ENCODE data around the gene ECI2. TPM values are rescaled to one million over a fixed set of nuclear protein-coding genes. Genes with fewer than 3 reads are reported as not detected.

The ECI2 gene
- total and polyA plus RNA-seq, 2 of the 13 experiments (the other 11 are each of a cell fraction or from before 2014, with no cell fraction given), result 78.5 to 228 TPM

DNA sequence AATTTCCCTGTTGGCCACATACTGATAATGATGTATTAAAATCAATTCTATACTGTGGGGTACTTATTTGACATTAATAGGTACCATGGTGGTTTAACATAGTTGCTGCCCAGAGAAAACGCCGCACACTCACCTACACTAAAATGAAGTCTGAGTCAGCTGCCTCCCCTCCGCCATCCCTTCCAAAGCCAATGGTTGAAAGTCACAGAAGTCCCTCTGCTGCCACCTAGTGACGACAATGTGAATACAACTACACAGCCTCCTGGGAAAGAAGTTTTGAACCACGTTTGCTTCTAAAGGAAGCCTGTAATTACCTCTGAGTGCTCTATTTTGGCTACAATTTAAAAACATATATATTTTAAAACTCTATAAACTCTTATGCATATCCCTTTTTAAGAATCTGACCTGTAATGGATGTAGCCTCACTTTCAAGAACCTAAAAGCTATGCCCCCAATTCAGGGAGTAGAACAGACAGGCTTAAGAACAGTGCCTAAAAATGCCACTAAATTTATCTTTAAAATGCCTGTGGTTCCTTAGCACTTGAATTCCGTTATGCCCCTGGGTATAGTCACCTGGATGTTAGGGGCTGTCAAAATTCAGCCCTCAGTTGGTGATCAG is 20.6 kb upstream of the ECI2 start (continued):
- TF ChIP-seq ZNF224 (CRISPR knock-in tag; IDR thresholded peaks at IDR 0.05), result no peak
- no peak for TF ChIP-seq ZSCAN30 (CRISPR knock-in tag; IDR thresholded peaks at IDR 0.05)
- TF ChIP-seq MAFK (conservative IDR thresholded peaks at IDR 0.05 in 1 of 2, IDR thresholded peaks at IDR 0.05 in 1 of 2; ENCODE audit: low read length in 2 of 2), result peak; percentile 6 to 36; a peak in 2 of 4 replicates
- no peak for TF ChIP-seq ETV6 (CRISPR knock-in tag; conservative IDR thresholded peaks at IDR 0.05)
- no peak for TF ChIP-seq ZNF446 (CRISPR knock-in tag; IDR thresholded peaks at IDR 0.05)
- TF ChIP-seq ZSCAN12 (CRISPR knock-in tag; IDR thresholded peaks at IDR 0.05), result no peak
- TF ChIP-seq PHF5A (CRISPR knock-in tag; IDR thresholded peaks at IDR 0.05; ENCODE audit: low read depth, unreplicated experiment), result no peak
- TF ChIP-seq ZNF543 (CRISPR knock-in tag; IDR thresholded peaks at IDR 0.05), result no peak
- no peak for TF ChIP-seq SKIL (CRISPR knock-in tag; IDR thresholded peaks at IDR 0.05; ENCODE audit: borderline replicate concordance)
- TF ChIP-seq, protein P1, sequence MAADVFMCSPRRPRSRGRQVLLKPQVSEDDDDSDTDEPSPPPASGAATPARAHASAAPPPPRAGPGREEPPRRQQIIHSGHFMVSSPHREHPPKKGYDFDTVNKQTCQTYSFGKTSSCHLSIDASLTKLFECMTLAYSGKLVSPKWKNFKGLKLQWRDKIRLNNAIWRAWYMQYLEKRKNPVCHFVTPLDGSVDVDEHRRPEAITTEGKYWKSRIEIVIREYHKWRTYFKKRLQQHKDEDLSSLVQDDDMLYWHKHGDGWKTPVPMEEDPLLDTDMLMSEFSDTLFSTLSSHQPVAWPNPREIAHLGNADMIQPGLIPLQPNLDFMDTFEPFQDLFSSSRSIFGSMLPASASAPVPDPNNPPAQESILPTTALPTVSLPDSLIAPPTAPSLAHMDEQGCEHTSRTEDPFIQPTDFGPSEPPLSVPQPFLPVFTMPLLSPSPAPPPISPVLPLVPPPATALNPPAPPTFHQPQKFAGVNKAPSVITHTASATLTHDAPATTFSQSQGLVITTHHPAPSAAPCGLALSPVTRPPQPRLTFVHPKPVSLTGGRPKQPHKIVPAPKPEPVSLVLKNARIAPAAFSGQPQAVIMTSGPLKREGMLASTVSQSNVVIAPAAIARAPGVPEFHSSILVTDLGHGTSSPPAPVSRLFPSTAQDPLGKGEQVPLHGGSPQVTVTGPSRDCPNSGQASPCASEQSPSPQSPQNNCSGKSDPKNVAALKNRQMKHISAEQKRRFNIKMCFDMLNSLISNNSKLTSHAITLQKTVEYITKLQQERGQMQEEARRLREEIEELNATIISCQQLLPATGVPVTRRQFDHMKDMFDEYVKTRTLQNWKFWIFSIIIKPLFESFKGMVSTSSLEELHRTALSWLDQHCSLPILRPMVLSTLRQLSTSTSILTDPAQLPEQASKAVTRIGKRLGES (CRISPR knock-in tag; IDR thresholded peaks at IDR 0.05; ENCODE audit: borderline replicate concordance), result no peak
- no peak for TF ChIP-seq SNRNP70 (IDR thresholded peaks at IDR 0.05; ENCODE audit: low read depth, low read length)
- TF ChIP-seq, protein P2, sequence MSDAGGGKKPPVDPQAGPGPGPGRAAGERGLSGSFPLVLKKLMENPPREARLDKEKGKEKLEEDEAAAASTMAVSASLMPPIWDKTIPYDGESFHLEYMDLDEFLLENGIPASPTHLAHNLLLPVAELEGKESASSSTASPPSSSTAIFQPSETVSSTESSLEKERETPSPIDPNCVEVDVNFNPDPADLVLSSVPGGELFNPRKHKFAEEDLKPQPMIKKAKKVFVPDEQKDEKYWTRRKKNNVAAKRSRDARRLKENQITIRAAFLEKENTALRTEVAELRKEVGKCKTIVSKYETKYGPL (CRISPR knock-in tag; IDR thresholded peaks at IDR 0.05), result no peak
- TF ChIP-seq NR0B2 (CRISPR knock-in tag; IDR thresholded peaks at IDR 0.05), result no peak
- 0 out of 2 replicates have a peak, but pooled peaks have one; percentile 43 for TF ChIP-seq TFE3 (CRISPR knock-in tag; IDR thresholded peaks at IDR 0.05)
- peak; percentile 73 for TF ChIP-seq XRCC5 (optimal IDR thresholded peaks at IDR 0.05; ENCODE audit: low read length)
- no peak for TF ChIP-seq ZNF670 (CRISPR knock-in tag; IDR thresholded peaks at IDR 0.05; ENCODE audit: borderline replicate concordance)
- TF ChIP-seq ZNF567 (CRISPR knock-in tag; IDR thresholded peaks at IDR 0.05; ENCODE audit: borderline replicate concordance), result no peak
- no peak for TF ChIP-seq ZNF790 (CRISPR knock-in tag; IDR thresholded peaks at IDR 0.05; ENCODE audit: borderline replicate concordance)
- no peak for TF ChIP-seq HNRNPL (IDR thresholded peaks at IDR 0.05; ENCODE audit: low read depth, low read length)
- no peak for TF ChIP-seq MAFG (CRISPR knock-in tag; IDR thresholded peaks at IDR 0.05)
- TF ChIP-seq ZNF136 (CRISPR knock-in tag; IDR thresholded peaks at IDR 0.05; ENCODE audit: low read depth), result no peak

Measured in HepG2 (cell line).